AG04449 (cell line): ENCODE data around the gene FLNB.

Experiments
- CTCF ChIA-PET: fragments of 350-600 bp; formaldehyde crosslinking; extraction: SDS; loops from one replicate; lab custom pipeline; 2021; ENCODE audit warnings: antibody characterized with exemption; lab: Yijun Ruan, JAX
- POLR2A ChIA-PET: fragments of 400-600, 350-600 bp; formaldehyde crosslinking; extraction: SDS; loops from one replicate; lab custom pipeline; 2020; ENCODE audit warnings: antibody characterized with exemption, inconsistent platforms; lab: Yijun Ruan, JAX
- DNase-seq: peaks from one replicate; pipeline ENCODE4 v3.0.0-alpha.2; 2010; ENCODE audit warnings: low read depth, low spot score
- H3K4me3 ChIP-seq: 2 replicates; pipeline ENCODE4 v1.5.1; 2011; ENCODE audit warnings: low read depth, mild to moderate bottlenecking, control low read depth, low read length
- TF ChIP-seq, protein P1 (sequence below): IDR thresholded peaks from one replicate; pipeline ENCODE4 v1.5.1; 2011; ENCODE audit warnings: mild to moderate bottlenecking, moderate library complexity, low read length, control low read depth, inconsistent platforms; ENCODE audit not compliant: insufficient read depth; ENCODE audit errors: missing control alignments

FLNB gene

GRCh38 chr3:57977818-57978235 is 30.4 kb upstream of the FLNB start:
- DNase-seq = no peak

GRCh38 chr3:57978316-57978715 is 29.9 kb upstream of the FLNB start:
- ChIA-PET POLR2A (no interaction called here), CTCF (interaction anchor here (0.9 to 1.9 kb wide), 3 partner anchors 10 to 29 kb away, joined by 3 to 6 read pairs (median 5); no protein-coding TSS in a partner anchor)
- no peak for DNase-seq
- TF ChIP-seq, protein P1, sequence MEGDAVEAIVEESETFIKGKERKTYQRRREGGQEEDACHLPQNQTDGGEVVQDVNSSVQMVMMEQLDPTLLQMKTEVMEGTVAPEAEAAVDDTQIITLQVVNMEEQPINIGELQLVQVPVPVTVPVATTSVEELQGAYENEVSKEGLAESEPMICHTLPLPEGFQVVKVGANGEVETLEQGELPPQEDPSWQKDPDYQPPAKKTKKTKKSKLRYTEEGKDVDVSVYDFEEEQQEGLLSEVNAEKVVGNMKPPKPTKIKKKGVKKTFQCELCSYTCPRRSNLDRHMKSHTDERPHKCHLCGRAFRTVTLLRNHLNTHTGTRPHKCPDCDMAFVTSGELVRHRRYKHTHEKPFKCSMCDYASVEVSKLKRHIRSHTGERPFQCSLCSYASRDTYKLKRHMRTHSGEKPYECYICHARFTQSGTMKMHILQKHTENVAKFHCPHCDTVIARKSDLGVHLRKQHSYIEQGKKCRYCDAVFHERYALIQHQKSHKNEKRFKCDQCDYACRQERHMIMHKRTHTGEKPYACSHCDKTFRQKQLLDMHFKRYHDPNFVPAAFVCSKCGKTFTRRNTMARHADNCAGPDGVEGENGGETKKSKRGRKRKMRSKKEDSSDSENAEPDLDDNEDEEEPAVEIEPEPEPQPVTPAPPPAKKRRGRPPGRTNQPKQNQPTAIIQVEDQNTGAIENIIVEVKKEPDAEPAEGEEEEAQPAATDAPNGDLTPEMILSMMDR = no peak
- H3K4me3 ChIP-seq = no peak overlapping the region

More at GRCh38 chr3:57977818-57978235, 30.4 kb upstream of the FLNB start:
- no peak overlapping the region for H3K4me3 ChIP-seq
- TF ChIP-seq, protein P1 = no peak
- POLR2A ChIA-PET = no interaction called here
- CTCF ChIA-PET = interaction anchor here (0.9 to 1.9 kb wide), 3 partner anchors 9 to 30 kb away, joined by 3 to 6 read pairs (median 5); no protein-coding TSS in a partner anchor

DNA sequence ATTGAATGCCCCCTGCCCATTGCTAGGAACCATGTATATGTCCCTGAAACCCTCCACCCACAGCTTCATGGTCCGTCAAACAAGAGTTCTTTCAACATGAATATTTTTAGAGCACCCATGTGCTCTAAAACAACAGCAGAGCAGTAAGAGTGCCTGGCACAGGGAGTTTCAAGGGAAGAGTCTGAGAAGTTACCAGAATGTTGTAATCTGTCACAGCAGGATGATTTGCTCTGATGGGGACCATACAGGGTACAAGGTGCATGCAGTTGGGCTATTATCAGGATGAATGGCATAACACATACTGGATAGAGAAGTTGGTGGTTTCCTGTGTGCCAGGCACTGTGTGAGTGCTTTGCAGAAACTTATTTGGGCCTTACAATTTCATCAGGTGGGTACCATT is 27.8 kb upstream of the FLNB start:
- no peak for DNase-seq
- ChIA-PET POLR2A (no interaction called here), CTCF (no interaction called here)
- TF ChIP-seq, protein P1 = no peak
- H3K4me3 ChIP-seq = no peak overlapping the region

DNA sequence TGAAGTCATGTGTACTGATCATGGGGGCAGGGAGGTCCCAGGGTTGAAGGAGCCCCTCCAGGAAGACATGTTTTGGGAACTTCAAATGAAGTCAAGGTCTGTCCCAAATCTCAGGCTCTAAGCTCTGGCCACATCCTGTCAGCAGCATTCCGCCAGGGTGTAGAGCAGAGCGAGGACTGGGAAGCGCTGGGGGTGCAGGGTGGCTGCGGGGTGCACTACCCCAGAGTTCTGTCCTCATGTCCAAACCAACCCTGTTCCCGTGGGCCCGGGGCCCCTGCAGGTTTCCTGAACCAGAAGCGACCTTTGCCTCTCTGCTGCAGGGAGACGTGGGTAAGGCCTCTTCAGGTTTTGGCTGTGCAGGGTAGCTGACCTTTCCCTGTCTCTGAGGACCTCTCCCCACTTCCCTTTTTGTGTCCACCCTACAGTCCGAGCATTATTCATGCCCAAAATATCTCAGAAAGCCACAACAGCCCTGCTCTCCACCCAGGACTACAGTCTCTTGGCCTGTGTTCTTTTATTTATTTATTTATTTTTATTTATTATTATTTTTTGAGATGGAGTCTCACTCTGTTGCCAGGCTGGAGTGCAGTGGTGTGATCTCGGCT is 26.6 kb upstream of the FLNB start:
- H3K4me3 ChIP-seq = no peak overlapping the region
- ChIA-PET CTCF (interaction anchor here (0.7 to 0.8 kb wide), 3 partner anchors 10 to 318 kb away, joined by 3 read pairs; no protein-coding TSS in a partner anchor), POLR2A (interaction anchor here (0.5 kb wide), 1 partner anchor 13 kb away, joined by 3 read pairs; no protein-coding TSS in a partner anchor)
- TF ChIP-seq, protein P1 = no peak
- no peak for DNase-seq

- TF ChIP-seq, protein P1 = no peak
- DNase-seq = no peak
- POLR2A ChIA-PET = no interaction called here
- H3K4me3 ChIP-seq = no peak overlapping the region
- CTCF ChIA-PET = interaction anchor here (0.8 to 1.4 kb wide), 3 partner anchors 15 to 25 kb away, joined by 3 to 6 read pairs (median 4); no protein-coding TSS in a partner anchor
Measured at GRCh38 chr3:57982561-57983243, 25.5 kb upstream of the FLNB start.
